ENCODE data around the gene MPZL2.

The MPZL2 gene

GRCh38 chr11:118216621-118217481 lies 47.2 kb downstream of the MPZL2 start:
- no peak for DNase-seq (ENCODE audit: low read depth)
- TF ChIP-seq CTCF (IDR thresholded peaks at IDR 0.05; ENCODE audit: low read length, missing control alignments): no peak
- no peak overlapping the region for H3K4me3 ChIP-seq (replicated peaks; ENCODE audit: low read depth, low read length)

GRCh38 chr11:118215765-118216164 lies 48.3 kb downstream of the MPZL2 start:
- H3K4me3 ChIP-seq (replicated peaks; ENCODE audit: low read depth, low read length): no peak overlapping the region

GRCh38 chr11:118215262-118215661 lies 48.8 kb downstream of the MPZL2 start:
- no peak overlapping the region for H3K4me3 ChIP-seq (replicated peaks; ENCODE audit: low read depth, low read length)
- DNase-seq (ENCODE audit: low read depth): no peak
- TF ChIP-seq CTCF (IDR thresholded peaks at IDR 0.05; ENCODE audit: low read length, missing control alignments): no peak

More at GRCh38 chr11:118215765-118216164, 48.3 kb downstream of the MPZL2 start:
- DNase-seq (ENCODE audit: low read depth): no peak
- no peak for TF ChIP-seq CTCF (IDR thresholded peaks at IDR 0.05; ENCODE audit: low read length, missing control alignments)

GRCh38 chr11:118214210-118214914 lies 49.7 kb downstream of the MPZL2 start:
- TF ChIP-seq CTCF (IDR thresholded peaks at IDR 0.05; ENCODE audit: low read length, missing control alignments): no peak
- H3K4me3 ChIP-seq (replicated peaks; ENCODE audit: low read depth, low read length): no peak overlapping the region
- DNase-seq (ENCODE audit: low read depth): no peak

- no peak overlapping the region for H3K4me3 ChIP-seq (replicated peaks; ENCODE audit: low read depth, low read length)
- no peak for DNase-seq (ENCODE audit: low read depth)
- TF ChIP-seq CTCF (IDR thresholded peaks at IDR 0.05; ENCODE audit: low read length, missing control alignments): no peak
Observed at GRCh38 chr11:118213781-118214180, 50.3 kb downstream of the MPZL2 start.

- no peak for DNase-seq (ENCODE audit: low read depth)
- no peak for TF ChIP-seq CTCF (IDR thresholded peaks at IDR 0.05; ENCODE audit: low read length, missing control alignments)
- no peak overlapping the region for H3K4me3 ChIP-seq (replicated peaks; ENCODE audit: low read depth, low read length)
Observed at GRCh38 chr11:118213201-118213600, 50.9 kb downstream of the MPZL2 start.

Data from fibroblast of pulmonary artery (primary cell).